GM23338 (cell line): Measurements from ENCODE around the gene PLK2. TPM values are rescaled to one million over a fixed set of nuclear protein-coding genes. Genes with fewer than 3 reads are reported as not detected.

Experiments
- ATAC-seq: fragments of 200-7000 bp; cut with Tn5 transposase; 3 replicates; pipeline ENCODE4 v1.9.1; 2020
- DNase-seq: peaks from one replicate; pipeline ENCODE4 v3.0.0-alpha.2; 2015; ENCODE audit warnings: low spot score
- H2AFZ ChIP-seq: fragments of 200-600 bp; sonication (generic); 2 replicates; pipeline ENCODE4 v1.8.0; 2016; ENCODE audit warnings: antibody characterized with exemption, mild to moderate bottlenecking, moderate library complexity
- H3F3A ChIP-seq: fragments of 200-600 bp; sonication (generic); replicated peaks from 2 replicates; pipeline ENCODE4 v1.8.0; 2017; ENCODE audit warnings: antibody characterized with exemption, mixed run types, low read depth
- H3K27ac ChIP-seq: fragments of 200-600 bp; sonication (generic); 2 replicates; pipeline ENCODE4 v1.6.1; 2016; ENCODE audit warnings: low read depth
- H3K27me3 ChIP-seq: fragments of 200-600 bp; sonication (generic); 2 replicates; pipeline ENCODE4 v1.8.0; 2016; ENCODE audit warnings: mild to moderate bottlenecking, mixed run types, moderate library complexity; ENCODE audit not compliant: insufficient read depth
- H3K36me3 ChIP-seq: fragments of 200-600 bp; sonication (generic); 2 replicates; pipeline ENCODE4 v1.8.0; 2016; ENCODE audit warnings: mild to moderate bottlenecking; ENCODE audit not compliant: insufficient read depth
- H3K4me1 ChIP-seq: fragments of 200-600 bp; sonication (generic); 2 replicates; pipeline ENCODE4 v1.8.0; 2016; ENCODE audit warnings: mild to moderate bottlenecking, moderate library complexity; ENCODE audit not compliant: insufficient read depth
- H3K4me2 ChIP-seq: fragments of 200-600 bp; sonication (generic); 2 replicates; pipeline ENCODE4 v1.7.1; 2017; ENCODE audit warnings: mixed run types
- H3K4me3 ChIP-seq: fragments of 200-600 bp; sonication (generic); 2 replicates; pipeline ENCODE4 v1.6.1; 2016; ENCODE audit warnings: mixed run types
- H3K79me2 ChIP-seq: fragments of 200-600 bp; sonication (generic); replicated peaks from 2 replicates; pipeline ENCODE4 v1.8.0; 2017; ENCODE audit warnings: mild to moderate bottlenecking; ENCODE audit not compliant: insufficient read depth
- H3K9me2 ChIP-seq: fragments of 200-600 bp; sonication (generic); 2 replicates; pipeline ENCODE4 v1.8.0; 2017; ENCODE audit not compliant: insufficient read depth
- H4K20me1 ChIP-seq: fragments of 200-600 bp; sonication (generic); replicated peaks from 2 replicates; pipeline ENCODE4 v1.8.0; 2017; ENCODE audit warnings: mild to moderate bottlenecking; ENCODE audit not compliant: insufficient read depth
- H3K27ac Mint-ChIP-seq: 2 replicates; pipeline ENCODE4 v1.8.0; 2020; ENCODE audit warnings: inconsistent platforms, mild to moderate bottlenecking, moderate library complexity, mixed read lengths
- H3K27me3 Mint-ChIP-seq: 3 replicates; pipeline ENCODE4 v1.8.0; 2022; ENCODE audit warnings: low read depth, mild to moderate bottlenecking, moderate library complexity, mixed read lengths, inconsistent platforms; ENCODE audit not compliant: insufficient read depth, poor library complexity
- H3K36me3 Mint-ChIP-seq: 3 replicates; pipeline ENCODE4 v1.8.0; 2021; ENCODE audit warnings: low read depth, mild to moderate bottlenecking, inconsistent platforms, moderate library complexity, mixed read lengths
- H3K4me1 Mint-ChIP-seq: 3 replicates; pipeline ENCODE4 v1.8.0; 2020; ENCODE audit warnings: mild to moderate bottlenecking, inconsistent platforms, mixed read lengths
- H3K4me3 Mint-ChIP-seq: 3 replicates; pipeline ENCODE4 v1.8.0; 2021; ENCODE audit warnings: moderate library complexity, mild to moderate bottlenecking, inconsistent platforms, mixed read lengths
- H3K9me3 Mint-ChIP-seq: 3 replicates; pipeline ENCODE4 v1.8.0; 2020; ENCODE audit warnings: moderate library complexity, mild to moderate bottlenecking, inconsistent platforms, mixed read lengths
- CREB1 ChIP-seq: fragments of 250-450 bp; sonication (Bioruptor Pico); IDR thresholded peaks from 2 replicates; pipeline ENCODE4 v1.5.0; 2020; ENCODE audit warnings: low read depth, mild to moderate bottlenecking, moderate library complexity
- CTCF ChIP-seq, 2 experiments: fragments of 200-600 bp in 1 of 2; sonication (generic) in 1 of 2; conservative IDR thresholded peaks; 2 replicates each; pipeline versions ENCODE4 v1.5.1 to v1.6.1; 2016 to 2017; ENCODE audit warnings: antibody characterized with exemption in 2 of 2, low read depth in 2 of 2, mild to moderate bottlenecking in 2 of 2, moderate library complexity in 1 of 2
- ETS1 ChIP-seq: IDR thresholded peaks from 2 replicates; pipeline ENCODE4 v1.6.1; 2016; ENCODE audit warnings: antibody characterized with exemption
- EZH2 ChIP-seq: fragments of 200-600 bp; sonication (generic); IDR thresholded peaks from one replicate; pipeline ENCODE4 v1.8.0; 2017; ENCODE audit warnings: antibody characterized with exemption, mild to moderate bottlenecking, low read depth; ENCODE audit not compliant: unreplicated experiment
- EZH2phosphoT487 ChIP-seq: fragments of 200-600 bp; sonication (generic); IDR thresholded peaks from one replicate; pipeline ENCODE4 v1.8.1; 2018; ENCODE audit warnings: antibody characterized with exemption; ENCODE audit not compliant: unreplicated experiment
- JUNB ChIP-seq: IDR thresholded peaks from one replicate; pipeline ENCODE4 v1.6.1; 2016; ENCODE audit warnings: antibody characterized with exemption; ENCODE audit not compliant: unreplicated experiment
- POLR2AphosphoS5 ChIP-seq: IDR thresholded peaks from 2 replicates; pipeline ENCODE4 v1.6.1; 2016; ENCODE audit warnings: antibody characterized with exemption, low read depth
- polyA plus RNA-seq: library from polyadenylated mRNA; unstranded; fragments of >200 nt; fragmentation: Nextera tagmentation; extraction: Ambion mirVana; gene quantifications from 2 replicates; pipeline ENCODE4 v1.2.1, GENCODE V29; 2016
- total RNA-seq: library from RNA; depleted of rRNA; stranded (reverse); fragments of >200 nt; shearing (Covaris generic); gene quantifications from 2 replicates; pipeline ENCODE4 v1.2.3, GENCODE V29; 2014
- TF ChIP-seq, protein P1 (sequence below): IDR thresholded peaks from one replicate; pipeline ENCODE4 v1.6.1; 2018; ENCODE audit warnings: antibody characterized with exemption; ENCODE audit not compliant: unreplicated experiment

Gene PLK2
- total and polyA plus RNA-seq, 2 experiments from 2014 or later, result 13.5 to 30.0 TPM

GRCh38 chr5:58459146-58460001 lies 512 bp downstream of the PLK2 start (continued):
- TF ChIP-seq CREB1 (CRISPR knock-in tag) (no peak), JUNB (no peak), ETS1 (no peak), EZH2phosphoT487 (no peak)
- TF ChIP-seq, protein P1, sequence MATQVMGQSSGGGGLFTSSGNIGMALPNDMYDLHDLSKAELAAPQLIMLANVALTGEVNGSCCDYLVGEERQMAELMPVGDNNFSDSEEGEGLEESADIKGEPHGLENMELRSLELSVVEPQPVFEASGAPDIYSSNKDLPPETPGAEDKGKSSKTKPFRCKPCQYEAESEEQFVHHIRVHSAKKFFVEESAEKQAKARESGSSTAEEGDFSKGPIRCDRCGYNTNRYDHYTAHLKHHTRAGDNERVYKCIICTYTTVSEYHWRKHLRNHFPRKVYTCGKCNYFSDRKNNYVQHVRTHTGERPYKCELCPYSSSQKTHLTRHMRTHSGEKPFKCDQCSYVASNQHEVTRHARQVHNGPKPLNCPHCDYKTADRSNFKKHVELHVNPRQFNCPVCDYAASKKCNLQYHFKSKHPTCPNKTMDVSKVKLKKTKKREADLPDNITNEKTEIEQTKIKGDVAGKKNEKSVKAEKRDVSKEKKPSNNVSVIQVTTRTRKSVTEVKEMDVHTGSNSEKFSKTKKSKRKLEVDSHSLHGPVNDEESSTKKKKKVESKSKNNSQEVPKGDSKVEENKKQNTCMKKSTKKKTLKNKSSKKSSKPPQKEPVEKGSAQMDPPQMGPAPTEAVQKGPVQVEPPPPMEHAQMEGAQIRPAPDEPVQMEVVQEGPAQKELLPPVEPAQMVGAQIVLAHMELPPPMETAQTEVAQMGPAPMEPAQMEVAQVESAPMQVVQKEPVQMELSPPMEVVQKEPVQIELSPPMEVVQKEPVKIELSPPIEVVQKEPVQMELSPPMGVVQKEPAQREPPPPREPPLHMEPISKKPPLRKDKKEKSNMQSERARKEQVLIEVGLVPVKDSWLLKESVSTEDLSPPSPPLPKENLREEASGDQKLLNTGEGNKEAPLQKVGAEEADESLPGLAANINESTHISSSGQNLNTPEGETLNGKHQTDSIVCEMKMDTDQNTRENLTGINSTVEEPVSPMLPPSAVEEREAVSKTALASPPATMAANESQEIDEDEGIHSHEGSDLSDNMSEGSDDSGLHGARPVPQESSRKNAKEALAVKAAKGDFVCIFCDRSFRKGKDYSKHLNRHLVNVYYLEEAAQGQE, result no peak

DNA sequence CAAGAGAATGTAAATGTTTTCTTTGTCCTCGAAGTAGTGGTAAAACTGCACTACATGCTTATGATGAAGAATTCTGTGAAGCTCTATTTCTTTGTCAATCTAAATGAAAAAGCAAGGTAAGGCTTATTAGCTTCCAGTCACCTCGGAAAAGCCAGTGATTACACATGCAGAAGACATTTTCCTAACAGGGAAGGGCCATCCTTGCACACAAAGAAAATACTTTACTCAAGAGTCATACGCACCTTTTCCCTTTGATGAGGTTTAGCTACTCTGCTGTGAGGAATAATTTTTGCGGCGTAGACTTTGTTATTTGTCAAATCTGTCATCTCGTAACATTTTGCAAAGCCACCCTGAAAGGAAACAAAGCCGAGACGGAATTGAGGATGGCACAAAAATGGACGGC lies 1.1 kb downstream of the PLK2 start:
- H3K27ac Mint-ChIP-seq, result no peak overlapping the region
- ATAC-seq, result no peak
- Histone ChIP-seq H3K4me2 (peak overlapping the region; percentile 87), H3K79me2 (peaks cover 9% of the 10 kb centered on the region; the same call in 1 of the 2 replicates), H3K9me2 (no peaks in the 10 kb centered on the region), H2AFZ (no peak overlapping the region), H3K36me3 (peaks cover 42% of the 10 kb centered on the region), H3K27ac (no peak overlapping the region), H3K4me3 (peak overlapping the region; percentile 74), H3K4me1 (peaks cover 7% of the 10 kb centered on the region; the same call in 1 of the 2 replicates), H3F3A (no peaks in the 10 kb centered on the region), H4K20me1 (no peaks in the 10 kb centered on the region; the same call in 1 of the 2 replicates), H3K27me3 (peaks cover 8% of the 10 kb centered on the region)
- peak overlapping the region; percentile 86 for H3K4me3 Mint-ChIP-seq
- peaks cover 46% of the 10 kb centered on the region for H3K36me3 Mint-ChIP-seq
- H3K27me3 Mint-ChIP-seq, result peaks cover 11% of the 10 kb centered on the region
- no peak for TF ChIP-seq JUNB
- no peak for TF ChIP-seq EZH2phosphoT487
- H3K9me3 Mint-ChIP-seq, result no peaks in the 10 kb centered on the region
- DNase-seq, result peak; percentile 12
- peaks cover 24% of the 10 kb centered on the region for H3K4me1 Mint-ChIP-seq

GRCh38 chr5:58458141-58458742 lies 1.6 kb downstream of the PLK2 start:
- peaks cover 49% of the 10 kb centered on the region for H3K36me3 Mint-ChIP-seq
- H3K79me2 ChIP-seq, result peaks cover 9% of the 10 kb centered on the region; the same call in 1 of the 2 replicates
- peaks cover 24% of the 10 kb centered on the region for H3K4me1 Mint-ChIP-seq
- H3K27ac Mint-ChIP-seq, result no peak overlapping the region
- no peak overlapping the region for H3K27ac ChIP-seq
- peak overlapping the region; percentile 86 for H3K4me3 Mint-ChIP-seq
- ATAC-seq, result no peak
- H4K20me1 ChIP-seq, result no peaks in the 10 kb centered on the region; the same call in 1 of the 2 replicates
- H3K9me3 Mint-ChIP-seq, result no peaks in the 10 kb centered on the region
- H3K27me3 Mint-ChIP-seq, result peaks cover 11% of the 10 kb centered on the region
- no peaks in the 10 kb centered on the region for H3F3A ChIP-seq
- peaks cover 7% of the 10 kb centered on the region; the same call in 1 of the 2 replicates for H3K4me1 ChIP-seq
- H3K27me3 ChIP-seq, result peaks cover 8% of the 10 kb centered on the region
- H3K4me2 ChIP-seq, result peak overlapping the region; percentile 87
- H3K9me2 ChIP-seq, result no peaks in the 10 kb centered on the region
- no peak for DNase-seq
- H3K36me3 ChIP-seq, result peaks cover 47% of the 10 kb centered on the region
- H3K4me3 ChIP-seq, result peak overlapping the region; percentile 74
- no peak overlapping the region for H2AFZ ChIP-seq
- TF ChIP-seq EZH2, result no peak
- TF ChIP-seq POLR2AphosphoS5, result no peak
- no peak for TF ChIP-seq EZH2phosphoT487
- TF ChIP-seq ETS1, result no peak
- TF ChIP-seq CTCF (conservative IDR thresholded peaks at IDR 0.05; ENCODE audit: low read depth in 2 of 2), result no peak
- no peak for TF ChIP-seq CREB1 (CRISPR knock-in tag)
